BJ (cell line): ENCODE measurements around the gene PFN3. TPM values are rescaled to one million over a fixed set of nuclear protein-coding genes. Genes with fewer than 3 reads are reported as not detected.
"Not testable (repeated sequence)": the region's sequence is repeated elsewhere in the genome, so short reads cannot be mapped to it uniquely, and the experiment has no call there.

Experiments used
- CTCF ChIA-PET: fragments of 350-600 bp; formaldehyde crosslinking; extraction: SDS; loops from one replicate; lab custom pipeline; 2021; ENCODE audit warnings: antibody characterized with exemption, inconsistent platforms; lab: Yijun Ruan, JAX
- POLR2A ChIA-PET: fragments of 300-600 bp; sonication (Branson Sonifier 250); formaldehyde crosslinking; extraction: SDS; loops from one replicate; lab custom pipeline; 2021; ENCODE audit warnings: antibody characterized with exemption; lab: Charles Lee
- DNase-seq: peaks from one replicate; pipeline ENCODE4 v3.0.0-alpha.2; 2011; ENCODE audit warnings: low read depth
- H3K27me3 ChIP-seq: 2 replicates; pipeline ENCODE4 v1.6.0; 2011; ENCODE audit warnings: low read length; ENCODE audit not compliant: control insufficient read depth, insufficient read depth
- H3K36me3 ChIP-seq: 2 replicates; pipeline ENCODE4 v1.5.1; 2011; ENCODE audit warnings: low read length; ENCODE audit not compliant: control insufficient read depth, insufficient read depth
- H3K4me3 ChIP-seq: 2 replicates; pipeline ENCODE4 v1.5.1; 2011; ENCODE audit warnings: low read depth, mild to moderate bottlenecking, control low read depth, low read length
- CTCF ChIP-seq: IDR thresholded peaks from 2 replicates; pipeline ENCODE4 v1.5.1; 2011; ENCODE audit warnings: low read depth, mild to moderate bottlenecking, control low read depth, inconsistent platforms, low read length, moderate library complexity; ENCODE audit not compliant: insufficient read depth
- polyA plus RNA-seq: library from polyadenylated mRNA; depleted of rRNA; stranded (reverse); fragments of >200 nt; gene quantifications from 2 replicates; pipeline ENCODE4 v1.2.3, GENCODE V29; 2011

Gene PFN3
- polyA plus RNA-seq, 1 experiment = not detected

GRCh38 chr5:177361418-177362291, 38.8 kb downstream of the PFN3 start:
- DNase-seq = no peak
- CTCF ChIA-PET = interaction anchor here (1.0 to 2.1 kb wide), 5 partner anchors 8 to 94 kb away, joined by 3 to 9 read pairs (median 5); partner anchors contain the start of gene LMAN2

GRCh38 chr5:177360740-177361139, 39.7 kb downstream of the PFN3 start:
- H3K4me3 ChIP-seq, POLR2A ChIA-PET, H3K36me3 ChIP-seq, H3K27me3 ChIP-seq, DNase-seq: not testable (repeated sequence)
- CTCF ChIA-PET = interaction anchor here (1.2 to 2.1 kb wide), 6 partner anchors 8 to 94 kb away, joined by 4 to 9 read pairs (median 4); partner anchors contain the start of gene LMAN2

More at GRCh38 chr5:177361418-177362291, 38.8 kb downstream of the PFN3 start:
- no peak for TF ChIP-seq CTCF
- no peak overlapping the region for H3K4me3 ChIP-seq
- H3K36me3 ChIP-seq = no peaks in the 10 kb centered on the region
- peaks cover 3% of the 10 kb centered on the region for H3K27me3 ChIP-seq
- POLR2A ChIA-PET = interaction anchor here (0.6 kb wide), 1 partner anchor 167 kb away, joined by 8 read pairs; no protein-coding TSS in a partner anchor

- no peak for TF ChIP-seq CTCF
- ChIA-PET CTCF (interaction anchor here (1.2 to 1.6 kb wide), 3 partner anchors 9 to 95 kb away, joined by 4 to 5 read pairs (median 4); no protein-coding TSS in a partner anchor), POLR2A (no interaction called here)
- peaks cover 5% of the 10 kb centered on the region for H3K27me3 ChIP-seq
- DNase-seq = no peak
- no peak overlapping the region for H3K4me3 ChIP-seq
- H3K36me3 ChIP-seq = no peaks in the 10 kb centered on the region
Observed at GRCh38 chr5:177359860-177360259, 40.6 kb downstream of the PFN3 start.

DNA sequence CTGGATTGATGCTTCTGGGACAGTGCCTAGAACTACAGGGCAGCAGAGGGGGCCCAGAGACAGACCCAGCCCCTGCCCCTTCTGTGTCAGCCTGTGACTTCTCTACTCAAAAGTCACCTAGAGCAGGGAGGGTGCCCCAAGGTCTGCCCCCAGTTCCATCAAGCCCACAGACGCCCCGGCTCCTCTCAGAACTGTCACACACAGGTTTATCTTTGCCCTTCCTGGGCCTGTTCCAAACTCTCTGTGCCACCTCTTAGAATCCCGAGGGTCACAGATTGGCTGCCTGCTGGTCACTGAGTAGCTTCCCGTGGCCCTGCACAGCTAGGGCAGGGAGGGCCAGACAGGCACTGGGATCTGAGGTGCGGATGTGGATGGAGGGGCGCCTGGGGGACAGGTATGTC, 41.0 kb downstream of the PFN3 start:
- H3K36me3 ChIP-seq = no peaks in the 10 kb centered on the region
- TF ChIP-seq CTCF = no peak
- H3K27me3 ChIP-seq = peaks cover 5% of the 10 kb centered on the region
- no peak for DNase-seq
- H3K4me3 ChIP-seq = no peak overlapping the region
- ChIA-PET POLR2A (no interaction called here), CTCF (interaction anchor here (1.6 to 3.4 kb wide), 2 partner anchors 10 to 45 kb away, joined by 5 to 16 read pairs; no protein-coding TSS in a partner anchor)

- ChIA-PET POLR2A (no interaction called here), CTCF (interaction anchor here (1.5 to 3.4 kb wide), 2 partner anchors 8 to 11 kb away, joined by 3 to 16 read pairs; no protein-coding TSS in a partner anchor)
- DNase-seq = no peak
- no peak overlapping the region for H3K4me3 ChIP-seq
- no peak for TF ChIP-seq CTCF
- peaks cover 5% of the 10 kb centered on the region for H3K27me3 ChIP-seq
- H3K36me3 ChIP-seq = no peaks in the 10 kb centered on the region
Observed at GRCh38 chr5:177358370-177358819, 42.1 kb downstream of the PFN3 start.
